ENCODE results near the gene ART3. TPM values are rescaled to one million over a fixed set of nuclear protein-coding genes. Genes with fewer than 3 reads are reported as not detected.

Gene ART3
- total RNA-seq, 1 experiment from 2014 or later = not detected

DNA sequence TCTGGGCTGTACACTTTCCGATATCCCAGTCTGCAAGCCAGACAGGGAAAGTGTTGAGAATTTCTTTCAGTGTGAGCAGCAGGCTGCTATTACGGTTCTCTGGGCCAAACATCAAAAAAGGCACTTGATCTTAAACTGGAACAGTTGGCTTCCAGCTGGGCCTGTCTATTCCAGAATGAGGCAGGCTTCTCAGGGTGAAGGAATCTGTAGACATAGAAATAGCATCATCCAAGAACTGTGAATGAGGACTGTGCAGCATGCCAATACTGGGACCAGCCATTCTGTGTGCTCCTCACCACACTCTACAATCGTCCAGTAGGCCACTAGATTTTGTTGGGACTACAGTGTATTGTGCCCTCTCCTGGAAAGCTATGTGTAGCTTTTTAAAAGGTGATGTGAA lies 31.1 kb downstream of the ART3 start:
- ChIA-PET POLR2A (ENCODE audit: unreplicated experiment) (no interaction called here), CTCF (no interaction called here)
- intact Hi-C loops (cut with micrococcal nuclease; ENCODE audit: unreplicated experiment) = no loop called here

GRCh38 chr4:76106442-76106841 lies 31.9 kb downstream of the ART3 start:
- no peaks in the 10 kb centered on the region for H3K79me2 ChIP-seq (ENCODE audit: low read depth)
- CTCF ChIA-PET = no interaction called here
- no peaks in the 10 kb centered on the region for H3F3A ChIP-seq (ENCODE audit: insufficient read depth, low read depth)
- no peak overlapping the region for H3K4me2 ChIP-seq
- no peak overlapping the region for H3K4me3 ChIP-seq
- no peak overlapping the region for H2AFZ ChIP-seq
- BruUV-seq (replicated peaks) = no TSS peak
- H3K27me3 ChIP-seq (ENCODE audit: insufficient read depth, low read depth) = no peaks in the 10 kb centered on the region
- H3K9me2 ChIP-seq (ENCODE audit: insufficient read depth) = no peaks in the 10 kb centered on the region
- intact Hi-C loops (cut with micrococcal nuclease; ENCODE audit: unreplicated experiment) = no loop called here
- H3K27ac ChIP-seq = no peak overlapping the region
- TF ChIP-seq, protein P1, sequence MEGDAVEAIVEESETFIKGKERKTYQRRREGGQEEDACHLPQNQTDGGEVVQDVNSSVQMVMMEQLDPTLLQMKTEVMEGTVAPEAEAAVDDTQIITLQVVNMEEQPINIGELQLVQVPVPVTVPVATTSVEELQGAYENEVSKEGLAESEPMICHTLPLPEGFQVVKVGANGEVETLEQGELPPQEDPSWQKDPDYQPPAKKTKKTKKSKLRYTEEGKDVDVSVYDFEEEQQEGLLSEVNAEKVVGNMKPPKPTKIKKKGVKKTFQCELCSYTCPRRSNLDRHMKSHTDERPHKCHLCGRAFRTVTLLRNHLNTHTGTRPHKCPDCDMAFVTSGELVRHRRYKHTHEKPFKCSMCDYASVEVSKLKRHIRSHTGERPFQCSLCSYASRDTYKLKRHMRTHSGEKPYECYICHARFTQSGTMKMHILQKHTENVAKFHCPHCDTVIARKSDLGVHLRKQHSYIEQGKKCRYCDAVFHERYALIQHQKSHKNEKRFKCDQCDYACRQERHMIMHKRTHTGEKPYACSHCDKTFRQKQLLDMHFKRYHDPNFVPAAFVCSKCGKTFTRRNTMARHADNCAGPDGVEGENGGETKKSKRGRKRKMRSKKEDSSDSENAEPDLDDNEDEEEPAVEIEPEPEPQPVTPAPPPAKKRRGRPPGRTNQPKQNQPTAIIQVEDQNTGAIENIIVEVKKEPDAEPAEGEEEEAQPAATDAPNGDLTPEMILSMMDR (conservative IDR thresholded peaks at IDR 0.05) = no peak
- TF ChIP-seq EZH2 (IDR thresholded peaks at IDR 0.05; ENCODE audit: low read depth) = no peak
- H3K9me3 ChIP-seq (ENCODE audit: insufficient read depth, low read depth) = no peaks in the 10 kb centered on the region
- DNase-seq = no peak
- H3K36me3 ChIP-seq (ENCODE audit: low read depth) = no peaks in the 10 kb centered on the region
- no peaks in the 10 kb centered on the region for H3K4me1 ChIP-seq (replicated peaks; ENCODE audit: insufficient read depth)
- POLR2A ChIA-PET (ENCODE audit: unreplicated experiment) = no interaction called here
- no peaks in the 10 kb centered on the region for H4K20me1 ChIP-seq (ENCODE audit: insufficient read depth)

More for the DNA sequence above, 31.1 kb downstream of the ART3 start:
- no peak overlapping the region for H3K4me2 ChIP-seq
- H3K27ac ChIP-seq = no peak overlapping the region
- DNase-seq = no peak
- no peaks in the 10 kb centered on the region for H3F3A ChIP-seq (ENCODE audit: insufficient read depth, low read depth)
- H3K36me3 ChIP-seq (ENCODE audit: low read depth) = no peaks in the 10 kb centered on the region
- H2AFZ ChIP-seq = no peak overlapping the region
- no peaks in the 10 kb centered on the region for H3K27me3 ChIP-seq (ENCODE audit: insufficient read depth, low read depth)
- H4K20me1 ChIP-seq (ENCODE audit: insufficient read depth) = no peaks in the 10 kb centered on the region
- H3K9me2 ChIP-seq (ENCODE audit: insufficient read depth) = no peaks in the 10 kb centered on the region
- BruUV-seq (replicated peaks) = no TSS peak
- H3K9me3 ChIP-seq (ENCODE audit: insufficient read depth, low read depth) = no peaks in the 10 kb centered on the region
- TF ChIP-seq, protein P1 (conservative IDR thresholded peaks at IDR 0.05) = no peak
- no peak for TF ChIP-seq EZH2 (IDR thresholded peaks at IDR 0.05; ENCODE audit: low read depth)
- H3K79me2 ChIP-seq (ENCODE audit: low read depth) = no peaks in the 10 kb centered on the region
- H3K4me1 ChIP-seq (replicated peaks; ENCODE audit: insufficient read depth) = no peaks in the 10 kb centered on the region
- no peak overlapping the region for H3K4me3 ChIP-seq

DNA sequence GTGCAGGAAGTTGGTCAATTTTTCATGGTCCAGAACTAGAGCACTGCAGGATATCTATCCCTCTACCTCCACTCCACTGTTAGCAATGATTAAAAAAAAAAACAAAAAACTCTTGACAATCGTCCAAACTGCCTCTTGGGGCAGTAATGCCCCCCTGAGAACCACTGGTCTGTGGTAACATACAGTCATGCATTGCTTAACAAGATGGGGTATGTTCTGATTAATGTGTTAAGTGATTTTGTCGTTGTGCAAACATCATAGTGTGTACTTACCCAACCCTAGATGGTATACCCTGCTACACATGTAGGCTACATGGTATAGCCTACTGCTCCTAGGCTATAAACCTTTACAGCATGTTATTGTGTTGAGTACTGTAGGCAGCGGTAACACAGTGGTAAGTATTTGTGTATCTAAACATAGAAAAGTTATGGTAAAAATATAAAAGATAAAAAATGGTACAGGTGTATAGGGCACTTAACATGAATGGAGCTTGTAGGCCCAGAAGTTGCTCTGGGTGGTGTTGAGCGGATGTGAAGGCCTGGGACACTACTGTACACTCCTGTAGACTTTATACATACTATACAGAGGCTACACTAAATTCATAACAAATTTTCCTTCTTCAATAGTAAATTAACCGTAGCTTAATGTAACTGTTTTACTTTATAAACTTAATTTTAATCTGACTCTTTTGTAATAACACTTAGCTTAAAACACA lies 34.1 kb downstream of the ART3 start:
- no peaks in the 10 kb centered on the region for H4K20me1 ChIP-seq (ENCODE audit: insufficient read depth)
- H3K27me3 ChIP-seq (ENCODE audit: insufficient read depth, low read depth) = no peaks in the 10 kb centered on the region
- ChIA-PET POLR2A (ENCODE audit: unreplicated experiment) (interaction anchor here (0.6 kb wide), 1 partner anchor 43 kb away, joined by 4 read pairs; no protein-coding TSS in a partner anchor), CTCF (no interaction called here)
- no peaks in the 10 kb centered on the region for H3F3A ChIP-seq (ENCODE audit: insufficient read depth, low read depth)
- H3K4me1 ChIP-seq (replicated peaks; ENCODE audit: insufficient read depth) = no peaks in the 10 kb centered on the region
- intact Hi-C loops (cut with micrococcal nuclease; ENCODE audit: unreplicated experiment) = no loop called here
- no peaks in the 10 kb centered on the region for H3K79me2 ChIP-seq (ENCODE audit: low read depth)
- no peaks in the 10 kb centered on the region for H3K36me3 ChIP-seq (ENCODE audit: low read depth)
- H2AFZ ChIP-seq = no peak overlapping the region
- no peak overlapping the region for H3K4me2 ChIP-seq
- no peak for DNase-seq
- BruUV-seq (replicated peaks) = no TSS peak
- no peaks in the 10 kb centered on the region for H3K9me2 ChIP-seq (ENCODE audit: insufficient read depth)
- H3K27ac ChIP-seq = no peak overlapping the region
- H3K4me3 ChIP-seq = no peak overlapping the region
- no peaks in the 10 kb centered on the region for H3K9me3 ChIP-seq (ENCODE audit: insufficient read depth, low read depth)
- TF ChIP-seq, protein P1 (conservative IDR thresholded peaks at IDR 0.05) = no peak
- TF ChIP-seq EZH2 (IDR thresholded peaks at IDR 0.05; ENCODE audit: low read depth) = no peak
